Neutrophil (primary cell): ENCODE results near the gene RRP9.

Experiments
- H3K27ac ChIP-seq: fragments of 200-600 bp; sonication (generic); 2 replicates; pipeline ENCODE4 v1.5.1; 2016; ENCODE audit warnings: mild to moderate bottlenecking, moderate library complexity
- H3K27me3 ChIP-seq: fragments of 200-600 bp; sonication (generic); 2 replicates; pipeline ENCODE4 v1.6.0; 2016; ENCODE audit warnings: mild to moderate bottlenecking
- H3K36me3 ChIP-seq: fragments of 200-600 bp; sonication (generic); 2 replicates; pipeline ENCODE4 v1.5.1; 2017
- H3K4me1 ChIP-seq, 2 experiments: fragments of 200-600 bp in 1 of 2; sonication (generic) in 1 of 2; 1 replicate in 1 of 2; 2 replicates in 1 of 2; pipeline versions ENCODE4 v1.5.1 to v1.6.1; 2013 to 2016; ENCODE audit warnings: low read depth in 1 of 2, low read length in 1 of 2, mild to moderate bottlenecking in 1 of 2, moderate library complexity in 1 of 2; ENCODE audit not compliant: control insufficient read depth in 1 of 2, insufficient read depth in 1 of 2
- H3K4me3 ChIP-seq, 2 experiments: fragments of 200-600 bp in 1 of 2; sonication (generic) in 1 of 2; 1 replicate in 1 of 2; 2 replicates in 1 of 2; pipeline ENCODE4 v1.5.1; 2013 to 2016; ENCODE audit warnings: low read depth in 1 of 2, low read length in 1 of 2, mild to moderate bottlenecking in 1 of 2, moderate library complexity in 1 of 2
- H3K9me3 ChIP-seq: fragments of 200-600 bp; sonication (generic); 2 replicates; pipeline ENCODE4 v1.5.1; 2016
- CTCF ChIP-seq: fragments of 200-600 bp; sonication (generic); IDR thresholded peaks from 2 replicates; pipeline ENCODE4 v1.5.1; 2016; ENCODE audit warnings: antibody characterized with exemption

Gene RRP9

DNA sequence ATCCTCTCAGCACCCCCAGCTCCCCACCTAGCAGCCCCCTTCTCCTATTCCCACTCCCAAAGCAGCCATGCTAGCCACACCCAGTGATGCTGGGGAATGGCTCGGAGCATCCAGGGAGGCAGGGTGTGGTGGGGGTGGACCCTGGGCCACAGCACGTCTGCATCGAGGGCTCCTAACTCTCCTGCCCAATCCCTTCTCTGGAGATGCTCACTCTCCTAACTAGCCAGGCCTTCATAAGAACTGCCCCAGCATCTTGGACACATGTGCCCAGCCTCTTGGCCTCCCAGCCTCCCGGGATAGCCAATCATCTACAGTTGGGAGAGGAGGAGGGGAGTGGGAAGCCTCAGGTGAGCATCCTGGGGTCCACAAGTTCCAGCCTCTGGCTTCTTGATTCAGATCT, 22.8 kb upstream of the RRP9 start:
- Histone ChIP-seq H3K27me3 (peaks cover 100% of the 10 kb centered on the region), H3K27ac (no peak overlapping the region), H3K9me3 (no peaks in the 10 kb centered on the region), H3K36me3 (no peaks in the 10 kb centered on the region), H3K4me1 (peaks cover 4 to 14% of the 10 kb centered on the region in 2 experiments), H3K4me3 (no peak overlapping the region)
- TF ChIP-seq CTCF = no peak

DNA sequence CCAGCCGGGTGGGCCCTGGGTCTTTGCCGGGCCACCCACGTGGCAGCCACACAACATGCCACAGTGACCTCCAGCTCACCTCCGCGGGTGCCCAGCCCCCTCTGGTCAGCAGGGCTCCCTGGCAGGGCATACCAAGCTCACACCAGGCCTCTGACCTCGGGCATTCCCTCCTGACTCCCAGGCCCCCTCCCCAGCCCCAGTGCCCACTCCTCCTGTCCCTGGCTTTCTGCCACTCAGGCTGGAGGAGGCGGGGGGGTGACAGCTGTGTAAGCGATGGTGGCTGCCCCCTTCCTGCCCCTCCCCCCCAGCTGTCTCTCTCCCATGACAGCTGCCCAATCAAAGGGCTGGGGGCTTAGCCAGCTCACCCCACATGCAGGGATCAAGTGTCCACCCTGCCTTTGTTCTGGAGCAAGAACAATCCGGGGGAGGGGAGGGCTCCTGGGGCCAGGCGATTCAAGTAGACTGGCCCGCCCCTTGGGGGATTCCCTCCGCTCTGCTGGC, 22.3 kb upstream of the RRP9 start:
- peaks cover 100% of the 10 kb centered on the region for H3K27me3 ChIP-seq
- H3K27ac ChIP-seq = no peak overlapping the region
- peaks cover 4 to 14% of the 10 kb centered on the region in 2 experiments for H3K4me1 ChIP-seq

GRCh38 chr3:51962854-51963530, 21.3 kb upstream of the RRP9 start:
- Histone ChIP-seq H3K4me3 (no peak overlapping the region), H3K36me3 (no peaks in the 10 kb centered on the region), H3K27me3 (peaks cover 99% of the 10 kb centered on the region), H3K27ac (no peak overlapping the region), H3K4me1 (peaks cover 3 to 9% of the 10 kb centered on the region in 2 experiments), H3K9me3 (no peaks in the 10 kb centered on the region)
- no peak for TF ChIP-seq CTCF

More for the DNA sequence above, 22.3 kb upstream of the RRP9 start:
- Histone ChIP-seq H3K4me3 (no peak overlapping the region), H3K9me3 (no peaks in the 10 kb centered on the region), H3K36me3 (no peaks in the 10 kb centered on the region)
- TF ChIP-seq CTCF = no peak

DNA sequence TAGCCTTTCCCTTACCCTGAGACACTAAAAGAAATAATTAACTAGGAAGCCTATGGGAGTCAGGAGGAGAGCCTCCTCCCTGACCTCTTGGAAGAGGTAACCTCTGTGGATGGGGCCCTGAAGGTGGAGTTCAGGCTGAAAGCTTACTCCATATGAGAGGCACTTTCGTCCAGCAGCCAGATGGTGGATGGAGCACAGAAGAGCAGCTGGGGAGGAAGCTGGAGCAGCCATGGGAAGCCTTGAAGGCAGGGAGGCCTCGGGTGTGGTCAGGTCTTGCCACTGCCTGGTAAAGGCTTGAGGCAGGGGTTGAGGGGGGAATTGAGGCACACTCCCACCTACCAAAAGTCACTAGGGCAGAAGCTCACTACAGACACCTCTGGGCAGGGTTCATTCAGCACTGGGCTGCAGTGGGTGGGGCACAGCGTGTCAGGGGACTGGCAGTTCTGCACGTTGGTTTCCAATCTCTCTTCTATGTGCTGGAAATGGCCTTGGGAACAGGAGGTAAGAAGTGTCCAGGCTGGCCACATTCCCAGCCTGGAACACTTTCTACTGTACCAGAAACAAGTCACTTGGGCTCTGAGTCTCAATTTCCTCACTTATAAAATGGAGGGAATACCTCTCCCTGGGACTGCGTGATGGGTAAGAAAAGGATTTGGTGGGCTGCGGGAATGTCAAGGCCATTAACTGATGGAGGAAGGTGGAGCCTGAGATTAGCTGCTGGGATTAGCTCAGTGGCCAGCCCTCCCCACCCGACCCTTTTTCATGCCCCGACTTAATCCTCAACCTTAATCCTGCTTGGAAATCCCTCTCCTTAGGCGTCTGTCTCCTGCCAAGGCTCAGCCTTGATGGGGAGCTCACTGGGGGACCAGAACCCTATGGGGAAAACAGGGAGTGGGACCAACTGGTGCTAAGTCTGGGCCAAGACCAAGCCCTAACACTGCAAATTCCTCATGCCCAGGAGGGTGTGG, 20.2 kb upstream of the RRP9 start:
- Histone ChIP-seq H3K4me1 (peaks cover 0 to under 1% of the 10 kb centered on the region in 2 experiments), H3K36me3 (no peaks in the 10 kb centered on the region)

More for the DNA sequence above, 20.2 kb upstream of the RRP9 start:
- Histone ChIP-seq H3K4me3 (no peak overlapping the region), H3K27me3 (peaks cover 99% of the 10 kb centered on the region), H3K27ac (no peak overlapping the region), H3K9me3 (no peaks in the 10 kb centered on the region)
- TF ChIP-seq CTCF = no peak
